Prostate gland (tissue), 2 donors: Measurements from ENCODE around the gene GPR15LG.

Experiments
- POLR2A ChIP-seq: fragments of 450-650 bp; IDR thresholded peaks from one replicate; pipeline ENCODE4 v1.6.1; 2016; ENCODE audit warnings: antibody characterized with exemption, mild to moderate bottlenecking
- TF ChIP-seq, protein P1 (sequence below), 4 experiments: fragments of 200-600 bp in 2 of 4; fragments of 450-650 bp in 2 of 4; sonication (generic) in 2 of 4; IDR thresholded peaks; 1 replicate in 3 of 4; 2 replicates in 1 of 4; pipeline ENCODE4 v1.5.1; 2016 to 2019; ENCODE audit warnings: antibody characterized with exemption in 4 of 4, mild to moderate bottlenecking in 2 of 4, moderate library complexity in 2 of 4

GRCh38 chr10:84234479-84234878, 60.9 kb downstream of the GPR15LG start:
- TF ChIP-seq, protein P1, sequence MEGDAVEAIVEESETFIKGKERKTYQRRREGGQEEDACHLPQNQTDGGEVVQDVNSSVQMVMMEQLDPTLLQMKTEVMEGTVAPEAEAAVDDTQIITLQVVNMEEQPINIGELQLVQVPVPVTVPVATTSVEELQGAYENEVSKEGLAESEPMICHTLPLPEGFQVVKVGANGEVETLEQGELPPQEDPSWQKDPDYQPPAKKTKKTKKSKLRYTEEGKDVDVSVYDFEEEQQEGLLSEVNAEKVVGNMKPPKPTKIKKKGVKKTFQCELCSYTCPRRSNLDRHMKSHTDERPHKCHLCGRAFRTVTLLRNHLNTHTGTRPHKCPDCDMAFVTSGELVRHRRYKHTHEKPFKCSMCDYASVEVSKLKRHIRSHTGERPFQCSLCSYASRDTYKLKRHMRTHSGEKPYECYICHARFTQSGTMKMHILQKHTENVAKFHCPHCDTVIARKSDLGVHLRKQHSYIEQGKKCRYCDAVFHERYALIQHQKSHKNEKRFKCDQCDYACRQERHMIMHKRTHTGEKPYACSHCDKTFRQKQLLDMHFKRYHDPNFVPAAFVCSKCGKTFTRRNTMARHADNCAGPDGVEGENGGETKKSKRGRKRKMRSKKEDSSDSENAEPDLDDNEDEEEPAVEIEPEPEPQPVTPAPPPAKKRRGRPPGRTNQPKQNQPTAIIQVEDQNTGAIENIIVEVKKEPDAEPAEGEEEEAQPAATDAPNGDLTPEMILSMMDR (IDR thresholded peaks at IDR 0.05) = no peak
- no peak for TF ChIP-seq POLR2A
